Epithelial cell of alveolus of lung (primary cell): Measurements from ENCODE around the gene BRD1. TPM values are rescaled to one million over a fixed set of nuclear protein-coding genes. Genes with fewer than 3 reads are reported as not detected.

Experiments
- total RNA-seq: library from RNA; depleted of rRNA; stranded (reverse); fragments of >200 nt; gene quantifications from 2 replicates; pipeline ENCODE4 v1.2.1, GENCODE V29; 2015

The BRD1 gene
- total RNA-seq: 16.0 and 29.1 TPM in 2 replicates

DNA sequence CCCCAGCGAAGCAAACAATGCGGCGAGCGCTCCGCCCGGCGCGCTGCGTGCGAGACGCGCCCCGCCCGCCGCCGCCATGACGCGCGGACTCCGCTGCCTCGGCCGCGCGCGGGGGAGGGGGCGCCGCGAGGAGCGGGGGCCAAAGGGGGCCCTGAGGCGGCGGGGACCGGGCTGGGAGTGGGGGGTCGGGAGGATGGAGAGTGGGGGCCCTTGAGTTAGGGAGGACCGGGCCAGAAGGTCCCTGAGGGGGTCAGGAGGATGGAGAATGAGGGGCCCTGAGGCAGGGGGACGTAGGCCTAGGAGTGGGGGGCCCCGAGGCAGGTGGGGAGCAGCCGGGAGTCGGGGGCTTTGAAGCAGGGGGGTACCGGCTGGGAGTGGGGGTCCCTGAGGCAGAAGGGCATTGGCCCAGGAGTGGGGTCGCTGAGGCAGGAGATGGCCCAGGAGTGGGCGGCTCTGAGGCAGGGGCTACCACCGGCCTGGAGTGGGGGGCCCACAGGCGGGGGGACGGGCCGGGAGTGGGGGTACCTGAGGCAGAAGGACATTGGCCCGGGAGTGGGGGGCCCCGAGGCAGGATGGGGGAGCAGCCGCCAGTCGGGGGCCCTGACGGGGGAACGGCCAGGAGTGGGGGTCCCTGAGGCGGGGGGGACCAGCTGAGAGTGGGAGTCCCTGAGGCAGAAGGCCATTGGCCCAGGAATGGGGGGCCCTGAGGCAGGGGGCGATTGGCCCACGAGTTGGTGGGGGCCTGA lies at the start of gene BRD1:
BRD1 (minus strand) TSS at position 21 of the 746 bp plus-strand sequence. CDS start 3,556 bp downstream, outside the sequence.

DNA sequence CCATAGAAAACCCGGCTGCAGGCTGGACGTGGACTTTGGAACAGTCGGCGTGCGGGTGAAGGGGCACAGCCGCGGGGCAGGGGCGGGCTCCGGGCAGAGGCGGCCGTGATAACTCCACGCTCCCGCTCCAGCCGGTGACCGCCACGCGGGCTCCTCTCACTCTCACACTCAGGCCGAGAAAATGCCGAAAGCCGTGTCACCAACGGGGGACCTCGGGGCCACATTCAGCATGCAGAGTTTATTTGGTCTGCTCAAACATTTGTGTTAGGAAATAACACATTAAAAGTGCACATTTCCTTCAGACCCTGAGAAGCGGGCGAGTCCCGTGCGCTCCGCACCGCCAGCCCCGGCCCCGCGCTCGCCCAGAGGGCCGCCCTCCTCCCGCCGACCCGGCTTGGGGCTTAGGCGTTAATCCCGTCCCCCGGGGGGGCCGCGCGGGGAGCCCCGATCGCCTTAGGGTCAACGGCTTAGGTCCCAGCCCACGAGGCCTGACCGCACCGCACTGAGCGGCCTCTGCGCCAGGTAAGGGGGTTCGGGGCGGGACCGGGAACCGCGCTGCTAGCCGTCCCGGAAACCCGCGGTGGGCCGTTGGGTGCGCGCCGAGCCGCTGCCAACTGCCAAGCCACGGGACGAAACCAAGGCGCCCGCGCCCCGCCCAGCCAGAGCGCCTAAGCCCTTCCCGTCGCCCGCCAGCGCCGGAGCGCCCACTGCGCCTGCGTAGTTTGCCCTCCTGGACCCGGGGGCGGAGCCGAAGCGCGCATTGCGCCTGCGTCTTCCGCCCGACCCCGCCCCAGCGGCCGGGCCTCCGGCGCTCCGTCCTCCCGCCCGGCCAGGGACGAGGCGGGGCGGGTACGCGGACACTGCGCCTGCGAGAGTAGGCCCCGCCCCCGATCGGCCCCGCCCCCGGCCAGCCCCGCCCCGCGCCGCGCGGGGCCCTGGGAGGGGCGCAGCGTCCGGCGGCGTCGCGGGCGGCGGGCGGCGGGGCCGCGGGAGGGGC lies 25.5 kb upstream of the BRD1 start, which contains the start of gene ZBED4:
ZBED4 (plus strand) TSS at position 947 of the 997 bp plus-strand sequence. CDS start 29,819 bp downstream, outside the sequence.

Other genes starting within 250 kb of the BRD1 start
- gene ZBED4, start 26.0 kb upstream of the BRD1 start, total RNA-seq: 11.7 and 14.4 TPM in 2 replicates
- 31.3 and 35.4 TPM in 2 replicates for gene ALG12, start 90.6 kb upstream of the BRD1 start, total RNA-seq
- 47.1 and 88.0 TPM in 2 replicates for gene CRELD2, start 90.8 kb upstream of the BRD1 start, total RNA-seq
- gene PIM3, start 132.9 kb upstream of the BRD1 start, total RNA-seq: 45.0 and 64.2 TPM in 2 replicates
- not detected in 2 replicates for gene IL17REL, start 184.9 kb upstream of the BRD1 start, total RNA-seq
- not detected in 2 replicates for gene TTLL8, start 230.4 kb upstream of the BRD1 start, total RNA-seq